Hepatocyte (in vitro differentiated cells): ENCODE data around the gene CCDC93. TPM values are rescaled to one million over a fixed set of nuclear protein-coding genes. Genes with fewer than 3 reads are reported as not detected.

Experiments used
- DNase-seq: peaks from one replicate; pipeline ENCODE4 v3.0.0-alpha.2; 2016; ENCODE audit warnings: low spot score
- H2AFZ ChIP-seq: fragments of 200-600 bp; sonication (generic); 2 replicates; pipeline ENCODE4 v1.6.0; 2016; ENCODE audit warnings: antibody characterized with exemption, mild to moderate bottlenecking
- H3K27ac ChIP-seq: fragments of 200-600 bp; sonication (generic); 2 replicates; pipeline ENCODE4 v1.5.1; 2016; ENCODE audit warnings: mild to moderate bottlenecking
- H3K27me3 ChIP-seq: fragments of 200-600 bp; sonication (generic); 2 replicates; pipeline ENCODE4 v1.6.1; 2016
- H3K36me3 ChIP-seq: fragments of 200-600 bp; sonication (generic); replicated peaks from 2 replicates; pipeline ENCODE4 v1.5.1; 2016; ENCODE audit warnings: low read depth; ENCODE audit not compliant: insufficient read depth
- H3K4me1 ChIP-seq: fragments of 200-600 bp; sonication (generic); 2 replicates; pipeline ENCODE4 v1.5.1; 2016; ENCODE audit warnings: mild to moderate bottlenecking, moderate library complexity; ENCODE audit not compliant: insufficient read depth
- H3K4me2 ChIP-seq: fragments of 200-600 bp; sonication (generic); 2 replicates; pipeline ENCODE4 v1.6.0; 2016
- H3K4me3 ChIP-seq: fragments of 200-600 bp; sonication (generic); 2 replicates; pipeline ENCODE4 v1.5.1; 2016; ENCODE audit warnings: mild to moderate bottlenecking
- H3K79me2 ChIP-seq: fragments of 200-600 bp; sonication (generic); 2 replicates; pipeline ENCODE4 v1.6.0; 2017; ENCODE audit warnings: mild to moderate bottlenecking
- H3K9me2 ChIP-seq: fragments of 200-600 bp; sonication (generic); replicated peaks from 2 replicates; pipeline ENCODE4 v1.6.0; 2017; ENCODE audit warnings: mild to moderate bottlenecking; ENCODE audit not compliant: insufficient read depth
- H3K9me3 ChIP-seq: fragments of 200-600 bp; sonication (generic); 2 replicates; pipeline ENCODE4 v1.5.1; 2016; ENCODE audit warnings: low read depth, mild to moderate bottlenecking
- H4K20me1 ChIP-seq: fragments of 200-600 bp; sonication (generic); 2 replicates; pipeline ENCODE4 v1.6.0; 2016; ENCODE audit warnings: mild to moderate bottlenecking; ENCODE audit not compliant: insufficient read depth, poor library complexity, severe bottlenecking
- CTCF ChIP-seq: fragments of 200-600 bp; sonication (generic); IDR thresholded peaks from 2 replicates; pipeline ENCODE4 v1.5.1; 2016; ENCODE audit warnings: antibody characterized with exemption, mild to moderate bottlenecking; ENCODE audit not compliant: poor library complexity
- EZH2 ChIP-seq: fragments of 200-600 bp; sonication (generic); IDR thresholded peaks from 2 replicates; pipeline ENCODE4 v1.6.1; 2016; ENCODE audit warnings: antibody characterized with exemption, mild to moderate bottlenecking, borderline replicate concordance
- EZH2phosphoT487 ChIP-seq: fragments of 200-600 bp; sonication (generic); IDR thresholded peaks from one replicate; pipeline ENCODE4 v1.6.1; 2018; ENCODE audit warnings: antibody characterized with exemption, mild to moderate bottlenecking, low read depth, moderate library complexity; ENCODE audit not compliant: unreplicated experiment, severe bottlenecking
- WGBS: methylation state at CpG from one replicate; pipeline ENCODE4 v1.1.6; 2016; ENCODE audit warnings: low lambda C conversion rate; ENCODE audit errors: missing lambda C conversion rate; 5-methylcytosine and 5-hydroxymethylcytosine counted together
- polyA plus RNA-seq: library from polyadenylated mRNA; unstranded; fragments of >200 nt; fragmentation: Nextera tagmentation; extraction: Ambion mirVana; gene quantifications from 2 replicates; pipeline ENCODE4 v1.2.1, GENCODE V29; 2016
- total RNA-seq: library from RNA; depleted of rRNA; stranded (reverse); fragments of >200 nt; gene quantifications from 2 replicates; pipeline ENCODE4 v1.2.3, GENCODE V29; 2014

CCDC93 gene
- total and polyA plus RNA-seq, 2 experiments from 2014 or later, result 13.2 to 37.4 TPM

- no peak overlapping the region for H3K27ac ChIP-seq
- H3K4me3 ChIP-seq, result no peak overlapping the region
- H3K4me2 ChIP-seq, result no peak overlapping the region
- TF ChIP-seq EZH2phosphoT487, result no peak
- no peak for TF ChIP-seq EZH2
- no peak for TF ChIP-seq CTCF
- H3K9me3 ChIP-seq, result no peaks in the 10 kb centered on the region
- H3K4me1 ChIP-seq, result peaks cover 11% of the 10 kb centered on the region
- H3K79me2 ChIP-seq, result no peaks in the 10 kb centered on the region
- no peaks in the 10 kb centered on the region for H3K27me3 ChIP-seq
- no peaks in the 10 kb centered on the region for H3K36me3 ChIP-seq
- WGBS, result 88% methylated on average over 3 of the region's 3 CpGs
- no peak for DNase-seq
- no peaks in the 10 kb centered on the region for H3K9me2 ChIP-seq
- no peaks in the 10 kb centered on the region for H4K20me1 ChIP-seq
- H2AFZ ChIP-seq, result no peak overlapping the region
Observed at GRCh38 chr2:117983040-117983439, 30.8 kb downstream of the CCDC93 start.

- H3K79me2 ChIP-seq, result no peaks in the 10 kb centered on the region
- DNase-seq, result no peak
- no peak overlapping the region for H2AFZ ChIP-seq
- no peak overlapping the region for H3K4me2 ChIP-seq
- H3K36me3 ChIP-seq, result no peaks in the 10 kb centered on the region
- TF ChIP-seq EZH2, result no peak
- TF ChIP-seq CTCF, result no peak
- no peak for TF ChIP-seq EZH2phosphoT487
- WGBS, result 93% methylated on average over 5 of the region's 5 CpGs
- no peaks in the 10 kb centered on the region for H3K9me3 ChIP-seq
- H3K4me3 ChIP-seq, result no peak overlapping the region
- H3K4me1 ChIP-seq, result peaks cover 11% of the 10 kb centered on the region
- H3K27me3 ChIP-seq, result no peaks in the 10 kb centered on the region
- H4K20me1 ChIP-seq, result no peaks in the 10 kb centered on the region
- H3K9me2 ChIP-seq, result no peaks in the 10 kb centered on the region
- H3K27ac ChIP-seq, result peak overlapping the region; percentile 43
Observed at GRCh38 chr2:117982376-117983033, 31.4 kb downstream of the CCDC93 start.

GRCh38 chr2:117981810-117982209 is 32.1 kb downstream of the CCDC93 start:
- Histone ChIP-seq H3K27me3 (no peaks in the 10 kb centered on the region), H3K36me3 (no peaks in the 10 kb centered on the region), H4K20me1 (no peaks in the 10 kb centered on the region), H3K4me3 (no peak overlapping the region), H3K9me3 (no peaks in the 10 kb centered on the region), H3K27ac (peak overlapping the region; percentile 43), H3K79me2 (no peaks in the 10 kb centered on the region), H3K4me1 (peaks cover 11% of the 10 kb centered on the region), H3K9me2 (no peaks in the 10 kb centered on the region), H3K4me2 (no peak overlapping the region), H2AFZ (no peak overlapping the region)
- no peak for TF ChIP-seq EZH2phosphoT487
- no peak for TF ChIP-seq CTCF
- TF ChIP-seq EZH2, result no peak
- DNase-seq, result no peak
- 75% methylated on average over 1 of the region's 1 CpG for WGBS
